ENCODE results near the gene SLX4.
"Not testable (repeated sequence)": the region's sequence is repeated elsewhere in the genome, so short reads cannot be mapped to it uniquely, and the experiment has no call there.

- TF ChIP-seq, protein P1, sequence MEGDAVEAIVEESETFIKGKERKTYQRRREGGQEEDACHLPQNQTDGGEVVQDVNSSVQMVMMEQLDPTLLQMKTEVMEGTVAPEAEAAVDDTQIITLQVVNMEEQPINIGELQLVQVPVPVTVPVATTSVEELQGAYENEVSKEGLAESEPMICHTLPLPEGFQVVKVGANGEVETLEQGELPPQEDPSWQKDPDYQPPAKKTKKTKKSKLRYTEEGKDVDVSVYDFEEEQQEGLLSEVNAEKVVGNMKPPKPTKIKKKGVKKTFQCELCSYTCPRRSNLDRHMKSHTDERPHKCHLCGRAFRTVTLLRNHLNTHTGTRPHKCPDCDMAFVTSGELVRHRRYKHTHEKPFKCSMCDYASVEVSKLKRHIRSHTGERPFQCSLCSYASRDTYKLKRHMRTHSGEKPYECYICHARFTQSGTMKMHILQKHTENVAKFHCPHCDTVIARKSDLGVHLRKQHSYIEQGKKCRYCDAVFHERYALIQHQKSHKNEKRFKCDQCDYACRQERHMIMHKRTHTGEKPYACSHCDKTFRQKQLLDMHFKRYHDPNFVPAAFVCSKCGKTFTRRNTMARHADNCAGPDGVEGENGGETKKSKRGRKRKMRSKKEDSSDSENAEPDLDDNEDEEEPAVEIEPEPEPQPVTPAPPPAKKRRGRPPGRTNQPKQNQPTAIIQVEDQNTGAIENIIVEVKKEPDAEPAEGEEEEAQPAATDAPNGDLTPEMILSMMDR (IDR thresholded peaks at IDR 0.05), result not testable (repeated sequence)
- not testable (repeated sequence) for TF ChIP-seq EZH2 (IDR thresholded peaks at IDR 0.05; ENCODE audit: borderline replicate concordance, insufficient read depth, low read depth, low read length, poor library complexity, severe bottlenecking)
These were observed 44.7 kb upstream of the SLX4 start for GRCh38 chr16:3656160-3656490.
